H9 (cell line): ENCODE measurements around the gene OSTF1. TPM values are rescaled to one million over a fixed set of nuclear protein-coding genes. Genes with fewer than 3 reads are reported as not detected.
A peak's percentile ranks its signal among the peaks of the same experiment; 100 is the strongest.

Experiments used
- DNase-seq: peaks from one replicate; pipeline ENCODE4 v3.0.0-alpha.2; 2017
- H2AFZ ChIP-seq: one replicate; pipeline ENCODE4 v1.6.1; 2013; ENCODE audit warnings: mild to moderate bottlenecking, low read length, control low read depth, moderate library complexity
- H2AK5ac ChIP-seq: 2 replicates; pipeline ENCODE4 v1.6.1; 2013; ENCODE audit warnings: low read length, control low read depth, mixed read lengths; ENCODE audit not compliant: insufficient read length
- H2BK120ac ChIP-seq: one replicate; pipeline ENCODE4 v1.6.1; 2013; ENCODE audit warnings: low read depth, mild to moderate bottlenecking, low read length, control low read depth, inconsistent platforms; ENCODE audit not compliant: poor library complexity, severe bottlenecking
- H2BK12ac ChIP-seq: 2 replicates; pipeline ENCODE4 v1.6.1; 2013; ENCODE audit warnings: low read length, control low read depth, mixed read lengths, low read depth; ENCODE audit not compliant: insufficient read length
- H2BK15ac ChIP-seq: 2 replicates; pipeline ENCODE4 v1.6.1; 2013; ENCODE audit warnings: low read depth, low read length, control low read depth
- H2BK20ac ChIP-seq: one replicate; pipeline ENCODE4 v1.6.1; 2013; ENCODE audit warnings: low read depth, mild to moderate bottlenecking, low read length, control low read depth, inconsistent platforms; ENCODE audit not compliant: poor library complexity, severe bottlenecking
- H2BK5ac ChIP-seq: 2 replicates; pipeline ENCODE4 v1.6.1; 2013; ENCODE audit warnings: low read length, control low read depth, mixed read lengths; ENCODE audit not compliant: insufficient read length
- H3K14ac ChIP-seq: 2 replicates; pipeline ENCODE4 v1.6.1; 2013; ENCODE audit warnings: low read length, control low read depth; ENCODE audit not compliant: insufficient read depth
- H3K18ac ChIP-seq: 2 replicates; pipeline ENCODE4 v1.6.1; 2013; ENCODE audit warnings: low read depth, mild to moderate bottlenecking, mixed read lengths, low read length, control low read depth; ENCODE audit not compliant: insufficient read length
- H3K23ac ChIP-seq: 2 replicates; pipeline ENCODE4 v1.6.1; 2013; ENCODE audit warnings: low read length, control low read depth, mixed read lengths, low read depth; ENCODE audit not compliant: insufficient read length
- H3K23me2 ChIP-seq: 2 replicates; pipeline ENCODE4 v1.6.1; 2013; ENCODE audit warnings: low read depth, mild to moderate bottlenecking, mixed read lengths, low read length, control low read depth; ENCODE audit not compliant: insufficient read length, poor library complexity, severe bottlenecking
- H3K27ac ChIP-seq: 2 replicates; pipeline ENCODE4 v1.5.1; 2013; ENCODE audit warnings: low read length, control low read depth, mixed read lengths, low read depth; ENCODE audit not compliant: insufficient read length
- H3K27me3 ChIP-seq: 2 replicates; pipeline ENCODE4 v1.6.1; 2013; ENCODE audit warnings: low read length, control low read depth, inconsistent platforms; ENCODE audit not compliant: insufficient read depth
- H3K4ac ChIP-seq: 2 replicates; pipeline ENCODE4 v1.6.1; 2013; ENCODE audit warnings: low read depth, mild to moderate bottlenecking, control low read depth, inconsistent platforms, low read length, moderate library complexity
- H3K4me1 ChIP-seq: 2 replicates; pipeline ENCODE4 v1.6.1; 2013; ENCODE audit warnings: low read length, control low read depth, inconsistent platforms; ENCODE audit not compliant: insufficient read depth
- H3K4me2 ChIP-seq: 2 replicates; pipeline ENCODE4 v1.6.1; 2013; ENCODE audit warnings: low read length, control low read depth, mixed read lengths; ENCODE audit not compliant: insufficient read length, insufficient read depth
- H3K56ac ChIP-seq: 2 replicates; pipeline ENCODE4 v1.6.1; 2013; ENCODE audit warnings: low read depth, mild to moderate bottlenecking, mixed read lengths, low read length, control low read depth; ENCODE audit not compliant: insufficient read length
- H3K79me1 ChIP-seq: 2 replicates; pipeline ENCODE4 v1.6.1; 2013; ENCODE audit warnings: low read depth, mild to moderate bottlenecking, moderate library complexity, low read length, control low read depth, inconsistent platforms; ENCODE audit not compliant: insufficient read depth, poor library complexity, severe bottlenecking
- H3K79me2 ChIP-seq: 2 replicates; pipeline ENCODE4 v1.6.1; 2013; ENCODE audit warnings: low read length, control low read depth, inconsistent platforms; ENCODE audit not compliant: insufficient read depth
- H3K9ac ChIP-seq: 2 replicates; pipeline ENCODE4 v1.6.1; 2013; ENCODE audit warnings: low read length, control low read depth, mixed read lengths; ENCODE audit not compliant: insufficient read length; ENCODE audit errors: extremely low read depth
- H3K9me3 ChIP-seq: one replicate; pipeline ENCODE4 v1.6.1; 2013; ENCODE audit warnings: low read depth, low read length, inconsistent platforms; ENCODE audit not compliant: control insufficient read depth
- H3T11ph ChIP-seq: one replicate; pipeline ENCODE4 v1.6.1; 2013; ENCODE audit warnings: mild to moderate bottlenecking, low read length, control low read depth, inconsistent platforms
- H4K20me1 ChIP-seq: one replicate; pipeline ENCODE4 v1.6.1; 2013; ENCODE audit not compliant: control insufficient read depth, insufficient read length, insufficient read depth
- H4K5ac ChIP-seq: 2 replicates; pipeline ENCODE4 v1.6.1; 2013; ENCODE audit warnings: low read depth, mild to moderate bottlenecking, mixed read lengths, low read length, control low read depth; ENCODE audit not compliant: insufficient read length
- H4K8ac ChIP-seq: replicated peaks from 2 replicates; pipeline ENCODE4 v1.6.1; 2013; ENCODE audit warnings: low read length, control low read depth, mixed read lengths, low read depth; ENCODE audit not compliant: insufficient read length
- H4K91ac ChIP-seq: 2 replicates; pipeline ENCODE4 v1.6.1; 2013; ENCODE audit warnings: low read depth, mild to moderate bottlenecking, moderate library complexity, mixed read lengths, low read length, control low read depth; ENCODE audit not compliant: insufficient read length
- H3K27ac Mint-ChIP-seq, 3 experiments: 2 replicates in 2 of 3; 3 replicates in 1 of 3; pipeline ENCODE4 v1.8.0; 2020 to 2021; ENCODE audit warnings: mixed read lengths in 3 of 3, mild to moderate bottlenecking in 1 of 3, moderate library complexity in 1 of 3
- H3K27me3 Mint-ChIP-seq: 2 replicates; pipeline ENCODE4 v1.8.0; 2021; ENCODE audit warnings: low read depth, mild to moderate bottlenecking, moderate library complexity, mixed read lengths
- H3K36me3 Mint-ChIP-seq, 3 experiments: 2 replicates in 2 of 3; 3 replicates in 1 of 3; pipeline ENCODE4 v1.8.0; 2020 to 2021; ENCODE audit warnings: low read depth in 3 of 3, mixed read lengths in 3 of 3; ENCODE audit not compliant: insufficient read depth in 1 of 3
- H3K4me1 Mint-ChIP-seq, 2 experiments: 2 replicates each; pipeline ENCODE4 v1.8.0; 2020; ENCODE audit warnings: mixed read lengths in 2 of 2
- H3K4me3 Mint-ChIP-seq, 2 experiments: 2 replicates in 1 of 2; 3 replicates in 1 of 2; pipeline ENCODE4 v1.8.0; 2020 to 2021; ENCODE audit warnings: mild to moderate bottlenecking in 2 of 2, mixed read lengths in 2 of 2, moderate library complexity in 1 of 2
- H3K9me3 Mint-ChIP-seq, 2 experiments: 2 replicates in 1 of 2; 3 replicates in 1 of 2; pipeline ENCODE4 v1.8.0; 2020; ENCODE audit warnings: mild to moderate bottlenecking in 2 of 2, mixed read lengths in 2 of 2, moderate library complexity in 1 of 2
- CTCF ChIP-seq: fragments of 200-600 bp; sonication (generic); conservative IDR thresholded peaks from 3 replicates; pipeline ENCODE4 v1.8.0; 2021; ENCODE audit warnings: antibody characterized with exemption, mild to moderate bottlenecking
- WGBS: extraction: QIAGEN DNeasy Blood & Tissue Kit; methylation state at CpG from one replicate; pipeline ENCODE4 v1.1.7; 2013; ENCODE audit warnings: missing lambda C conversion rate, low lambda C conversion rate, mixed read lengths; ENCODE audit not compliant: insufficient read length; ENCODE audit errors: extremely low coverage; 5-methylcytosine and 5-hydroxymethylcytosine counted together
- total RNA-seq: library from RNA; stranded (reverse); gene quantifications from 2 replicates; pipeline ENCODE4 v1.2.1, GENCODE V29; 2021

Gene OSTF1
- total RNA-seq, 1 experiment from 2014 or later = 16.1 TPM

- Histone ChIP-seq H4K20me1 (no peaks in the 10 kb centered on the region), H4K8ac (no peak overlapping the region), H3K79me1 (no peaks in the 10 kb centered on the region), H3K4me1 (no peaks in the 10 kb centered on the region; the same call in 1 of the 2 replicates), H2BK12ac (no peak overlapping the region), H2BK15ac (no peak overlapping the region), H3K9ac (no peak overlapping the region), H2BK20ac (no peak overlapping the region), H2BK120ac (no peak overlapping the region), H3K4me2 (no peak overlapping the region), H2AK5ac (no peak overlapping the region), H3K27ac (no peak overlapping the region), H3T11ph (no peak overlapping the region), H4K5ac (no peak overlapping the region), H3K4ac (no peak overlapping the region), H4K91ac (no peak overlapping the region), H3K79me2 (no peaks in the 10 kb centered on the region), H3K14ac (no peak overlapping the region), H3K27me3 (no peaks in the 10 kb centered on the region), H3K9me3 (no peaks in the 10 kb centered on the region), H3K18ac (no peak overlapping the region), H3K23ac (no peak overlapping the region), H3K56ac (no peak overlapping the region), H3K23me2 (no peaks in the 10 kb centered on the region), H2AFZ (no peak overlapping the region), H2BK5ac (no peak overlapping the region)
- DNase-seq = no peak
- Mint-ChIP-seq H3K36me3 (0 out of 7 replicates have a peak, but pooled peaks cover 0 to 3% (median 0%) of the 10 kb centered on the region in 3 experiments), H3K4me1 (peaks cover 10 to 16% of the 10 kb centered on the region in 2 experiments), H3K27me3 (no peaks in the 10 kb centered on the region), H3K27ac (no peak overlapping the region), H3K4me3 (peak overlapping the region in 1 of 2 experiments; percentile 38; a peak in 1 of 5 replicates), H3K9me3 (no peaks in the 10 kb centered on the region)
- WGBS = no CpG with 5 or more reads among the region's 2 CpGs
- no peak for TF ChIP-seq CTCF
Observed at GRCh38 chr9:75134495-75134894, 46.2 kb downstream of the OSTF1 start.
